Activated naive CD8-positive, alpha-beta T cell treated with anti-CD3 and anti-CD28 coated beads, Interleukin-2, amount 10 ng/mL, durations not matched to agents 7 days and 5 days (primary cell): Measurements from ENCODE around the gene JAZF1. TPM values are rescaled to one million over a fixed set of nuclear protein-coding genes. Genes with fewer than 3 reads are reported as not detected.

ENCODE experiments used
- ATAC-seq: fragments of 150-1000 bp; cut with Tn5 transposase; one replicate; pipeline ENCODE4 v1.10.0; 2021; ENCODE audit warnings: low read depth, moderate library complexity
- POLR2A ChIA-PET: fragments of 350-600 bp; sonication (Branson Sonifier 250); formaldehyde crosslinking; loops from one replicate; lab custom pipeline; 2021; ENCODE audit warnings: antibody characterized with exemption; lab: Charles Lee
- DNase-seq: peaks from one replicate; pipeline ENCODE4 v3.0.0; 2021
- H3K27ac Mint-ChIP-seq: one replicate; pipeline ENCODE4 v1.8.0; 2022; ENCODE audit warnings: mild to moderate bottlenecking, mixed read lengths
- H3K27me3 Mint-ChIP-seq: one replicate; pipeline ENCODE4 v1.8.0; 2022; ENCODE audit warnings: mild to moderate bottlenecking, moderate library complexity, mixed read lengths
- H3K36me3 Mint-ChIP-seq: one replicate; pipeline ENCODE4 v1.8.0; 2021; ENCODE audit warnings: mild to moderate bottlenecking, mixed read lengths
- H3K4me1 Mint-ChIP-seq: one replicate; pipeline ENCODE4 v1.8.0; 2021; ENCODE audit warnings: mixed read lengths
- H3K4me3 Mint-ChIP-seq: one replicate; pipeline ENCODE4 v1.8.0; 2022; ENCODE audit warnings: mild to moderate bottlenecking, moderate library complexity, mixed read lengths
- H3K9me3 Mint-ChIP-seq: one replicate; pipeline ENCODE4 v1.8.0; 2021; ENCODE audit warnings: mixed read lengths
- total RNA-seq, 2 experiments: library from RNA; stranded (reverse); gene quantifications; one replicate each; pipeline ENCODE4 v1.2.3, GENCODE V29; 2021

Gene JAZF1
- total RNA-seq, 2 experiments from 2014 or later = 4.4 to 4.7 TPM

DNA sequence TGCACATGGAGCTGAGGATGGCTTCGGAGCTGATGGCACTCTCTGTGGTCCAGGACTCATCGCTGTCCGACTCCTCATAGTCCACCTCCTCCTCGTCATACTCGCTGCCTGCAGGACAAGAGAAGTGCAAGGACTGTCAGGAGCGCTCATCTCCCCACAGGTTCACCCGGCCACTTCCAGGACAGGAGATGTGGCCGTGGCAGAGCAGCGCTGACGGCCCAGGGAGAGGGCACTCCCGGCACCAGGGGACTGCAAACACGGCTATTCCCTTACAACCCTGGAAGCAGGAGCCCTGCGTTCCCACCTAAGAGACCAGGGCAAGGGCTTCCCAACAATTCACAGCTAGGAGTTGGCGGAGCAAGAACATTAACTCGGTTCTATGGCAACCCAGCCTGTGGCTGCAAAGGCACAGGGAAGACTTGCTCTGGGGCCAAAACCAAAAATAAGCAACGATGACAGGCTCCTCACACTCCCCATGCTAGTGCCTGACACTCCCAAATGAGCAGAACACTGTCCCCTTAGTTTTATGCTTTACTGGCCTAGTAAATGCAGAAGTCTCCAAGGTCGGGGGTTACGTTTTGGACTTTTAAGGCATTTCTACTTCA, 339.7 kb downstream of the JAZF1 start:
- Mint-ChIP-seq H3K9me3 (no peaks in the 10 kb centered on the region), H3K4me3 (no peak overlapping the region), H3K36me3 (no peaks in the 10 kb centered on the region), H3K27me3 (no peaks in the 10 kb centered on the region), H3K4me1 (peaks cover 2% of the 10 kb centered on the region), H3K27ac (no peak overlapping the region)
- DNase-seq = no peak
- no peak for ATAC-seq
- POLR2A ChIA-PET = no interaction called here

DNA sequence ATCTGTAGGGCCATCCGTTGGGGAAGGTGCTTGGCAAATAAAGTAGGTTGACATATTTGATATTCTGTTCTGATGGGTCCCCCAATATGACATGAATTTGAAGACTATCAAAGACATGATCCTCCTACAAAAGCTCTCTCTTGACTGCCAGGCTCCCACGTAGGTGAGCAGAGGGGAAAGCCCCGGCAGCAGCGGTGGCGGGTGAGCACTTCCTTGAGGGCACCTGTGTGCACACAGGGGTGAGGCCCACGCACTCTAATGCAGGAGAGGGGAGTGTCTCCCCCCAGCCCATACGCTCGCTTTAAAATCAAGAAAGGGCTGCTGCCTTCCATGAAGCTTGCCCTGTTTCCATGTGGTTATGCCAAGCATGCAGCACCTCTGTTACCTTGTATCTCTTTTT, 340.3 kb downstream of the JAZF1 start:
- Mint-ChIP-seq H3K27me3 (no peaks in the 10 kb centered on the region), H3K27ac (no peak overlapping the region), H3K4me1 (peaks cover 2% of the 10 kb centered on the region), H3K36me3 (no peaks in the 10 kb centered on the region), H3K4me3 (no peak overlapping the region), H3K9me3 (no peaks in the 10 kb centered on the region)
- peak; percentile 74 for ATAC-seq
- POLR2A ChIA-PET = no interaction called here
- DNase-seq = no peak

DNA sequence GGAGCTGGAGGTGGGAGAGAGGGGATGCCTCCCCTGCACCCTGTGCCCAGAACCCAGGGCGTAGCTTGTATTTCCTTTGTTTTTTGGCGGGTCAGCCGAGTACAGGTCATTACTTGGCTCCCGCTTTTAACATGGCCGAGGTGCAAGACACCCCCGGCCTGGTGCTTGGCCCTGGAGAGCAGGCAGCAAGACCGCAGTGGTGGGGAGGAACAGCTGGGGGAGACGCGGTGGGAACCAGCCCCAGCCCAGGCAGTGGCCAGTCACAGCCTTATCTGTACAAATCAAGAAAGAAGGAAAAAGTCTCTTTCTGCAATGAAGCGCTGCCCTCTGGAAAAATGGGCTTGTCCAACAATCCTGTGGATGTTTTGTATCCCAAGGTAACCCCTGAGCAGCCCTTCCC, 341.5 kb downstream of the JAZF1 start:
- no peak for ATAC-seq
- H3K9me3 Mint-ChIP-seq = no peaks in the 10 kb centered on the region
- POLR2A ChIA-PET = no interaction called here
- peaks cover 2% of the 10 kb centered on the region for H3K36me3 Mint-ChIP-seq
- no peak for DNase-seq
- peaks cover 2% of the 10 kb centered on the region for H3K4me1 Mint-ChIP-seq
- no peaks in the 10 kb centered on the region for H3K27me3 Mint-ChIP-seq
- H3K27ac Mint-ChIP-seq = no peak overlapping the region
- H3K4me3 Mint-ChIP-seq = no peak overlapping the region

DNA sequence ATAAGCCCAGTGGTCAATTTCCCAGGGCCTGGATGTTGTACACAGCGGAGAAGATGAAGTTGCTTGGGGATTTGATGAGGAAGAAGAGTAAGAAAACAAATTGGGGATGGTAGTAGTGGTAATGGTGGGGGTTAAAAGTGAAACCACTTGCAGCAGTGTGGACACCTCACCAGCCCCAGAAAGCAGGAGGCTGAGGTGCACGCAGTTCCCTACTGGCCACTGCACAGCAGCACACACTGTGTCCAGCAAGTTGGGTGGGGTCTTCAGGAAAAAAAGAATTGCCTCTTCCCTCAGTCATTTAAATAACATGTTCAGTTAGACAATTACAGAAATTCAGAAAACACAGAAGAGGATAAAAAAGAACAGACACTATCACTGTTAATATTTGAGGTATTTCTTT, 344.1 kb downstream of the JAZF1 start:
- POLR2A ChIA-PET = no interaction called here
- Mint-ChIP-seq H3K27me3 (no peaks in the 10 kb centered on the region), H3K4me3 (no peak overlapping the region), H3K27ac (peak overlapping the region; percentile 32), H3K36me3 (peaks cover 2% of the 10 kb centered on the region), H3K4me1 (peaks cover 2% of the 10 kb centered on the region), H3K9me3 (no peaks in the 10 kb centered on the region)
- no peak for DNase-seq
- ATAC-seq = no peak

DNA sequence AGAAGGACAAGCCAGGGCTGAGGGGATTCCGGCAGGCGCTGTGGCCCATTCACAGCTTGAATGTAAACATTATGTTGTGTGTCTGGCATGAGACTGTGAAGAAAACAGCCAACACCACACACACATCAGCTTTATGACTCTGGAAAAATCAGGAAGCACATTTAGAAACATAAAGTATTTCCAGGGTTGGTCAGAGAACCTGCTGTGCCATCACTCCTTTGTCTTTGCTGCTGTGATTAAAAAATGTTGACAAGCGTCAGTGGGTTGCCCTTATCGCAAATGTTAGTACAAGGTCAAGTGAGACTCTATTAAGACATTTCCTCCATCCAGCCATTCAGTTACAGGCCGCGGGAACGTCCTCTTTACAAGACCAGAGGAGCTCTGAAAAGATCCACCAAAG, 345.2 kb downstream of the JAZF1 start:
- ATAC-seq = no peak
- DNase-seq = no peak
- Mint-ChIP-seq H3K36me3 (peaks cover 2% of the 10 kb centered on the region), H3K4me3 (no peak overlapping the region), H3K4me1 (no peaks in the 10 kb centered on the region), H3K27ac (no peak overlapping the region), H3K27me3 (no peaks in the 10 kb centered on the region), H3K9me3 (no peaks in the 10 kb centered on the region)
- POLR2A ChIA-PET = no interaction called here

DNA sequence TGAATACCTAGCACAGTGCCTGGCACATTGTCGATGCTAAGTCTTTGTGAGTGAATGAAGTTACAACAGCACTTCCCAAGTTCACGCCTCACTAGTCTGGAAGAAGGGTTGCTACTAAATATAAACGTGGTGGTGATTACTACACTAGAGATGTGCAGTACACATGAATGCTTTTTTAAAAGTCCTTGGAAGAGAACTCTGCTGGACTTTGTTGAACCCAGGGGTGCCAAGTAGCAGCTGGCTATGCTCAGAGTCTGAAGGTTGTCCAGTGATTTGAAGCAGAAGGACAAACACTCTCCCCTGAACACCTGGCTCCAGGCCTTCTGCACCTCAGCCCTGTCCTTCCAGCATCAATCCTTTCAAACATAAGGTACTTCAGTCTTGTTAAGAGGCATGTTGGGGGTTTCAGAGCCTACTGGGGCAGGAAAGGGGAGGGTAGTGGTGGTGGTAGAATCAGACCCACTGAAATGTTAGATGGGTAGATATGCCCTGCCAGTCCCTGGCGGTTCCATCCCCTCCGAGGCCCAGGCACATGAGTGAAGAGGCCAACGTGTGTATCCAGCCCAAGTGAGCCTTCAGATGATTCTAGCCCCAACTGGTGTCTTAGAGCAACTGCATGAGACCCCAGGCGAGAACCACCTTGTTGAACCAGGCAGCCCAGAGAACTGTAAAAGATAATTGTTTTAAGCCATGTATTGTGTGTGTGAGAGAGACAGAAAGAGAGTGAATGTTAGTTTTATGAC, 346.2 kb downstream of the JAZF1 start:
- Mint-ChIP-seq H3K36me3 (peaks cover 2% of the 10 kb centered on the region), H3K4me3 (no peak overlapping the region), H3K9me3 (no peaks in the 10 kb centered on the region), H3K27me3 (no peaks in the 10 kb centered on the region), H3K4me1 (no peaks in the 10 kb centered on the region), H3K27ac (no peak overlapping the region)
- DNase-seq (no peak), ATAC-seq (no peak)
- POLR2A ChIA-PET = no interaction called here

DNA sequence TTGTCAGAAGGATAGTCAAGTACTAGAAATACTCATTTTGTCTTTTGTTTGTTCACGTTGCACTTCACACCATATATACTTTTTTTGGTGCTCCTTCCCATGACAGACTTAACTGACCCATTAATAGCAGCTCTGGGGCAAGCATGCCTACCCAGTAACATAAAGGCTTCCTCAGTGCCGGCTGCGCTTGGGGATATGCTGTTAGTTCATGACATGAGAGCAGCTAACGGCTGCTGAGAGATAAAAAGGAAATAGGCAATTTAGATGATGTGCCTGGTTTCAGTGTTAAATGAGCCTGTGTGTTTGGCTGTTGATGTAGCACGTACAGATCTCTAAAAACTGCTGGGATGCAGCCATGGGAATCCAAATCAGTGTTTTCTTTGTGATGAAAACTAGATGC, 354.2 kb downstream of the JAZF1 start:
- Mint-ChIP-seq H3K9me3 (no peaks in the 10 kb centered on the region), H3K27me3 (no peaks in the 10 kb centered on the region), H3K4me3 (no peak overlapping the region), H3K36me3 (peaks cover 5% of the 10 kb centered on the region), H3K4me1 (no peaks in the 10 kb centered on the region), H3K27ac (no peak overlapping the region)
- ATAC-seq (no peak), DNase-seq (no peak)
- POLR2A ChIA-PET = no interaction called here

DNA sequence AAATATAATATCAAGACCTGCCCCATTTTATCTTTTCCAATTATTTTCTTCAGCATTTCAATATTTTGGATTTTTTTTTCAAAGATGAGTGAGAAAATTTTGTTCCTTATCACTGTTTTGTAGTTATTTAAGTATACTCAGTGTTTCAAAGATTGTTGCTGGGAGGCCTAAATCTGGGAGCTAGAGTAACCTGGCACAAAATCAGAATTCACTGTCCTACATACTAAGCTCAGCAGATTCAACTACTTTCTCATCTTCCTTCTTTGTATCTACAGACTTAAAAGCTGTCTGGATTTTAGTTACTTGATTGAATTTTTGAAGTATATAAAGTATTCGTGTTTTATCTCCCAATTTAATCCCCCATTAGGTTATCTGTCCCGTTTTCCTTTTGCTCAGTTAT, 354.7 kb downstream of the JAZF1 start:
- Mint-ChIP-seq H3K27ac (no peak overlapping the region), H3K4me3 (no peak overlapping the region), H3K27me3 (no peaks in the 10 kb centered on the region), H3K9me3 (no peaks in the 10 kb centered on the region), H3K36me3 (peaks cover 5% of the 10 kb centered on the region), H3K4me1 (no peaks in the 10 kb centered on the region)
- ATAC-seq (no peak), DNase-seq (no peak)
- POLR2A ChIA-PET = no interaction called here

DNA sequence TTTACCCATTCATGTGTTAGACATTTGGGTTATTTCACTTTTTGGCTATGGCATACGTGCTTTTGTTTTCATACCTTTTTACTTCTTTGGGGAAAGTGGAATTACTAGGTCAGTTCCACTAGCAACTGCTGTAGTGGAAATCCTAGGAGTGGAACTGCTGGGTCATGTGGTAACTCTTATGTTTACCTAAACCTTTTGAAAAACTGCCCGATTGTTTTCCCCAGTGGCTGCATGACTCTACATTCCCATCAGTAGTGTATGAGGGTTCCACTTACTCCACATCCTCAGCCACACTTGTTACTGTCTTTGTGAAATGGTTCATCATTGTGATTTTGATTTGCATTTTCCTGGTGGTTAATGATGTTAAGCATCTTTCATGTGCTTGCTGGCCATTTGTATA, 358.4 kb downstream of the JAZF1 start:
- Mint-ChIP-seq H3K27ac (no peak overlapping the region), H3K27me3 (no peaks in the 10 kb centered on the region), H3K9me3 (no peaks in the 10 kb centered on the region), H3K36me3 (peaks cover 18% of the 10 kb centered on the region), H3K4me3 (no peak overlapping the region), H3K4me1 (peaks cover 3% of the 10 kb centered on the region)
- DNase-seq = no peak
- ATAC-seq = no peak
- POLR2A ChIA-PET = no interaction called here

DNA sequence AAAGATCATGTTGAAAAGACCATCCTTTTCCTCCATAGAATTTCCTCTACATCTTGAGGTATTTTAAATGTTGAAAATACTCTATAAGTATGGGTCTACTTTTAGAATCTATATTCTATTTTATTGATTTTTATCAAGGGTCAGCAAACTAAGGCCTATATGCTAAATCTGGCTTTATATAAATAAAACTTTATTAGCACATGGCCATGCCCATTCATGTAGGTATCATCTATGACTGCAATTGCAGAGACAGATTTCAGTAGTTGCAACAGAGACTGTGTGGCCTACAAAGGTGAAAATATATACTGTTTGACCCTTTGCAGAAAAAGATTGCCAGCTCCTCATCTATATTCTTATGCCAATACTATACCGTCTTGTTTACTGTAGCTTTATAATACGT, 367.9 kb downstream of the JAZF1 start:
- Mint-ChIP-seq H3K4me1 (peaks cover 1% of the 10 kb centered on the region), H3K27me3 (no peaks in the 10 kb centered on the region), H3K9me3 (no peaks in the 10 kb centered on the region), H3K36me3 (peaks cover 18% of the 10 kb centered on the region), H3K4me3 (no peak overlapping the region), H3K27ac (no peak overlapping the region)
- ATAC-seq = no peak
- POLR2A ChIA-PET = no interaction called here
- no peak for DNase-seq

DNA sequence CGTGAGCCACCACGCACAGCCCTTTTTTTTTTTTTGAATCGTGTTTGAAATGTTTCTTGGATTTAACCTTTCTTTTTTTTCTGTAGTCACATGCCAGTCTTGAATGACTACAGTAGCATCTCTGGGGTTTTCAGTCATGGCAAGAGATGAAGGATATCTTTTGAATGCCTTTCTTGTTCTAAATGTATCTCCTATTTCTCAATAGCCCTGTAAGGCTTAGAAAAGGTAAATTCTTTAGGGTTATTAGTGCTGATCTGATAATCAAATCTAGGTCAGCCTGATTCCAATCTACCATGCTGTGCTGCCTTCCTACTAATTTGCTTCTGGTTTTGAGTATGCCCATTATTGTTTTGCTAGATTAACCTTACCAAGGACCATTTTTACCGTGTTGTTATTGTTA, 370.4 kb downstream of the JAZF1 start:
- peaks cover 1% of the 10 kb centered on the region for H3K4me1 Mint-ChIP-seq
- H3K4me3 Mint-ChIP-seq = no peak overlapping the region
- DNase-seq (no peak), ATAC-seq (no peak)
- H3K27ac Mint-ChIP-seq = no peak overlapping the region
- H3K27me3 Mint-ChIP-seq = no peaks in the 10 kb centered on the region
- peaks cover 13% of the 10 kb centered on the region for H3K36me3 Mint-ChIP-seq
- H3K9me3 Mint-ChIP-seq = no peaks in the 10 kb centered on the region
- POLR2A ChIA-PET = no interaction called here

DNA sequence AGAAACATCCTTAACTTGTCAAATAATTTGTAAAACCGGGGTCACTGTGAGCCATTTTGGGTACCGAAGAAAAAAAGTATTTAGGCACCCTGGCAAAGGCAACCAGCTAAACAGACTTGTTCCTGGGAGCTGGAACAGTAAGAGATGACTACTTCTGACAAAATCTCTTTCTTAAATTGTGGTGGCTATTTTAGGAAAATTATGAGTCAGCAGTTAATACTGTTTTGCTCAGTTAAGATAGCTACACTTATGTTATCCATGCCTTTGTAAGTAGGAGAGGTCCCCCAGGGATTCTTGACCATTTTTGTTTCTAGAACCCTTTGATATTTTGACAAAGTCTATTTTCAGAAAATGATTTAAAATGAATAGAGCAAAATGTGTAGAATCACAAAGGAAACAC, 372.0 kb downstream of the JAZF1 start:
- ATAC-seq = no peak
- H3K9me3 Mint-ChIP-seq = no peaks in the 10 kb centered on the region
- no peaks in the 10 kb centered on the region for H3K27me3 Mint-ChIP-seq
- no peaks in the 10 kb centered on the region for H3K4me1 Mint-ChIP-seq
- DNase-seq = no peak
- H3K36me3 Mint-ChIP-seq = peaks cover 9% of the 10 kb centered on the region
- POLR2A ChIA-PET = no interaction called here
- no peak overlapping the region for H3K4me3 Mint-ChIP-seq
- H3K27ac Mint-ChIP-seq = no peak overlapping the region

DNA sequence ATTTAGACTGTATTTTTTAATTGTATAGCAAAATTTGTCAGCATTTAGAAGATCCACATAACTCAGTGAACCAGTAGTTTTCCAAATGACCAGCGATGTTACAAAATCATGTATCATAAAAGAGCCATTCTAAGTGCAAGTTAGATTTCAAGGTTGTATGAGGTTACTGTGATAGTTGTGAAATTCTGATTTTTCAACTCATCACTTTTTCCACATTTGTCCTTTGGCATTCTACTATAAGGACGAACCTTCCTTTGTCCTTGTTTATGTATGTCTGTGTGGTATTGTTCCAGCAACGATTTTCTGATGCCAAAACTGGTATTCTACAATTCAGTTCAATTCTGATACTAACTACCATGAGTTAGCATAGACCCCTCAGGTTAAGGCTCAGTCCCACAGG, 376.5 kb downstream of the JAZF1 start:
- POLR2A ChIA-PET = no interaction called here
- H3K27me3 Mint-ChIP-seq = no peaks in the 10 kb centered on the region
- H3K36me3 Mint-ChIP-seq = peaks cover 19% of the 10 kb centered on the region
- ATAC-seq (no peak), DNase-seq (no peak)
- no peak overlapping the region for H3K27ac Mint-ChIP-seq
- H3K4me3 Mint-ChIP-seq = no peak overlapping the region
- no peaks in the 10 kb centered on the region for H3K9me3 Mint-ChIP-seq
- H3K4me1 Mint-ChIP-seq = peaks cover 2% of the 10 kb centered on the region

DNA sequence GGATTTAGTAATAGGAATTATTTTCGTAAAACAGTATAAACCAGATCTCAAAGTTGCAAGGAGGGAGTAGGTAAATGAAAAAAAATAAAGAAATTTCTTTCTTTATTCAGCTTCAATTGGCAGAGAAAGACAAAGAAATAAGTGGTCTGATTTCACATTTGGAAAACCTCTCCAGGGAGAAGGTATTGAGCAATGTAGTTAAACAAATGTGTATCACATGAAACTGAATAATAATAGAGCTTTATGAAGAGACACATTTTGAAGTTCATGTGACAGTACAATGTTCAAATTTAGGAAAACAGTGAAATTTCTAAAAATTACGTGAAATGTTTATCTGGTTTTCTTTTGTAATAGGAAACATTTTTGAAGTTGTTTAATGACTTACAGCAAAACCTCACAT, 377.6 kb downstream of the JAZF1 start:
- no peaks in the 10 kb centered on the region for H3K27me3 Mint-ChIP-seq
- H3K9me3 Mint-ChIP-seq = no peaks in the 10 kb centered on the region
- no peak overlapping the region for H3K27ac Mint-ChIP-seq
- H3K36me3 Mint-ChIP-seq = peaks cover 22% of the 10 kb centered on the region
- ATAC-seq = no peak
- H3K4me1 Mint-ChIP-seq = peaks cover 2% of the 10 kb centered on the region
- POLR2A ChIA-PET = no interaction called here
- no peak for DNase-seq
- H3K4me3 Mint-ChIP-seq = no peak overlapping the region
